Neural progenitor cell (in vitro differentiated cells): ENCODE data around the gene CCNG1. TPM values are rescaled to one million over a fixed set of nuclear protein-coding genes. Genes with fewer than 3 reads are reported as not detected.

Experiments used
- DNase-seq: peaks from one replicate; pipeline ENCODE4 v3.0.0-alpha.2; 2016; ENCODE audit warnings: low spot score
- H2AFZ ChIP-seq: fragments of 200-600 bp; sonication (generic); replicated peaks from 2 replicates; pipeline ENCODE4 v1.6.1; 2016; ENCODE audit warnings: antibody characterized with exemption
- H3F3A ChIP-seq: fragments of 200-600 bp; sonication (generic); 2 replicates; pipeline ENCODE4 v1.6.1; 2016; ENCODE audit warnings: antibody characterized with exemption, low read depth
- H3K27ac ChIP-seq: fragments of 200-600 bp; sonication (generic); 2 replicates; pipeline ENCODE4 v1.5.1; 2016; ENCODE audit warnings: mild to moderate bottlenecking
- H3K27me3 ChIP-seq: fragments of 200-600 bp; sonication (generic); 2 replicates; pipeline ENCODE4 v1.6.1; 2016; ENCODE audit warnings: mild to moderate bottlenecking, moderate library complexity
- H3K36me3 ChIP-seq: fragments of 200-600 bp; sonication (generic); 2 replicates; pipeline ENCODE4 v1.5.1; 2016
- H3K4me1 ChIP-seq: fragments of 200-600 bp; sonication (generic); 2 replicates; pipeline ENCODE4 v1.6.1; 2016; ENCODE audit warnings: mixed run types
- H3K4me2 ChIP-seq: fragments of 200-600 bp; sonication (generic); 2 replicates; pipeline ENCODE4 v1.6.1; 2016
- H3K4me3 ChIP-seq: fragments of 200-600 bp; sonication (generic); 2 replicates; pipeline ENCODE4 v1.5.1; 2016
- H3K79me2 ChIP-seq: fragments of 200-600 bp; sonication (generic); 2 replicates; pipeline ENCODE4 v1.6.1; 2016; ENCODE audit warnings: low read depth
- H3K9ac ChIP-seq: fragments of 200-600 bp; sonication (generic); 2 replicates; pipeline ENCODE4 v1.6.1; 2016
- H3K9me3 ChIP-seq: fragments of 200-600 bp; sonication (generic); 2 replicates; pipeline ENCODE4 v1.5.1; 2016; ENCODE audit warnings: low read depth
- H4K20me1 ChIP-seq: fragments of 200-600 bp; sonication (generic); 2 replicates; pipeline ENCODE4 v1.6.1; 2016; ENCODE audit warnings: low read depth
- H3K27ac Mint-ChIP-seq: 3 replicates; pipeline ENCODE4 v1.8.0; 2021; ENCODE audit warnings: mixed read lengths
- H3K27me3 Mint-ChIP-seq: 2 replicates; pipeline ENCODE4 v1.8.0; 2022; ENCODE audit warnings: low read depth, mild to moderate bottlenecking, inconsistent platforms, moderate library complexity, mixed read lengths; ENCODE audit not compliant: insufficient read depth
- H3K36me3 Mint-ChIP-seq: 3 replicates; pipeline ENCODE4 v1.8.0; 2021; ENCODE audit warnings: mixed read lengths
- H3K4me1 Mint-ChIP-seq: 3 replicates; pipeline ENCODE4 v1.8.0; 2021; ENCODE audit warnings: mixed read lengths
- H3K4me3 Mint-ChIP-seq: 3 replicates; pipeline ENCODE4 v1.8.0; 2021; ENCODE audit warnings: mild to moderate bottlenecking, moderate library complexity, mixed read lengths
- H3K9me3 Mint-ChIP-seq: 3 replicates; pipeline ENCODE4 v1.8.0; 2020; ENCODE audit warnings: mixed read lengths
- EZH2 ChIP-seq: fragments of 200-600 bp; sonication (generic); IDR thresholded peaks from 2 replicates; pipeline ENCODE4 v1.6.1; 2017; ENCODE audit warnings: antibody characterized with exemption, mild to moderate bottlenecking, moderate library complexity
- EZH2phosphoT487 ChIP-seq: fragments of 200-600 bp; sonication (generic); IDR thresholded peaks from 2 replicates; pipeline ENCODE4 v1.6.1; 2017; ENCODE audit warnings: antibody characterized with exemption
- total RNA-seq: library from RNA; depleted of rRNA; stranded (reverse); fragments of >200 nt; gene quantifications from 2 replicates; pipeline ENCODE4 v1.2.3, GENCODE V29; 2015; ENCODE audit warnings: low replicate concordance
- TF ChIP-seq, protein P1 (sequence below): fragments of 200-600 bp; sonication (generic); IDR thresholded peaks from 2 replicates; pipeline ENCODE4 v1.5.1; 2017; ENCODE audit warnings: antibody characterized with exemption, mild to moderate bottlenecking

The CCNG1 gene
- total RNA-seq, 1 donor from 2014 or later, result 933 TPM

DNA sequence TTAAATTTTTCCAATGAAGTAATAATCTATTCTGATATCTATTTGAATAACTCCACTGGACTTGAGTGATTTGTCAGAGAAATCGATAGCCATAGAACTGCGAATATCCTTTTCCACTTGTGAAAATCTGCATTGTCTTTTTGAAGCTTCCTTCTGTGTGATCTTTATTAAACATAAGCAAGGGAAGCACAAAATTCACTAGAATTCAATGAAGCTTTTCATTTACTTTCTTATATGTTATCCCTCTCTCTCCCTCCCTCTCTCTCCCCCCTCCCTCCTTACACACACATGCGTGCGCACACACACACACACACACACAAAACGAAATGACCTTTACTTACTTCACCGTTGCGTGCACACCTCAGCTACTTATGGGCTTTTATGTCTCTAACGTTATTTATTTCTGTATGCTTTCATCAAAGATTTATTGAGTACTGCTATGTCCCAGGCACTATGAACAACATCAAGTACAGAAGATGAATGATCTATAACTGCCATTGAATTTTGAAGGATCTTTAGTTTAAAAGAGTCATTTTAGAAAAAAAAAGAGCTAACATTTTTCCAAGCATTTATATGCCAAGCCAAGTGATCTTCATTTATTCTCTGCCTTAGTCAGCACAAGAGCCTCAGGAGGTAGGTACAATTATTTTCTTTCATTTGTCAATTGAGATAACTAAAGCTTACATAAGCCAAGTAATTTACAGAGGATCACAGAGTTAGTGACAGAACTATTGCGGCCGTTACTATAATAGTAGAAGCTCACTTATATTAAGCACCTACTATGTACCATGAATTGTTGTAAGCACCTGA, 32.8 kb upstream of the CCNG1 start:
- Histone ChIP-seq H4K20me1 (no peaks in the 10 kb centered on the region), H3F3A (no peaks in the 10 kb centered on the region), H3K4me1 (no peaks in the 10 kb centered on the region), H3K4me3 (no peak overlapping the region), H3K9me3 (no peaks in the 10 kb centered on the region), H3K9ac (no peak overlapping the region), H3K36me3 (no peaks in the 10 kb centered on the region), H3K27me3 (no peaks in the 10 kb centered on the region), H3K79me2 (no peaks in the 10 kb centered on the region), H3K4me2 (no peak overlapping the region), H2AFZ (no peak overlapping the region), H3K27ac (no peak overlapping the region)
- H3K4me3 Mint-ChIP-seq, result no peak overlapping the region
- no peak for DNase-seq
- no peaks in the 10 kb centered on the region for H3K27me3 Mint-ChIP-seq
- TF ChIP-seq, protein P1, sequence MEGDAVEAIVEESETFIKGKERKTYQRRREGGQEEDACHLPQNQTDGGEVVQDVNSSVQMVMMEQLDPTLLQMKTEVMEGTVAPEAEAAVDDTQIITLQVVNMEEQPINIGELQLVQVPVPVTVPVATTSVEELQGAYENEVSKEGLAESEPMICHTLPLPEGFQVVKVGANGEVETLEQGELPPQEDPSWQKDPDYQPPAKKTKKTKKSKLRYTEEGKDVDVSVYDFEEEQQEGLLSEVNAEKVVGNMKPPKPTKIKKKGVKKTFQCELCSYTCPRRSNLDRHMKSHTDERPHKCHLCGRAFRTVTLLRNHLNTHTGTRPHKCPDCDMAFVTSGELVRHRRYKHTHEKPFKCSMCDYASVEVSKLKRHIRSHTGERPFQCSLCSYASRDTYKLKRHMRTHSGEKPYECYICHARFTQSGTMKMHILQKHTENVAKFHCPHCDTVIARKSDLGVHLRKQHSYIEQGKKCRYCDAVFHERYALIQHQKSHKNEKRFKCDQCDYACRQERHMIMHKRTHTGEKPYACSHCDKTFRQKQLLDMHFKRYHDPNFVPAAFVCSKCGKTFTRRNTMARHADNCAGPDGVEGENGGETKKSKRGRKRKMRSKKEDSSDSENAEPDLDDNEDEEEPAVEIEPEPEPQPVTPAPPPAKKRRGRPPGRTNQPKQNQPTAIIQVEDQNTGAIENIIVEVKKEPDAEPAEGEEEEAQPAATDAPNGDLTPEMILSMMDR, result no peak
- TF ChIP-seq EZH2phosphoT487, result no peak
- no peak for TF ChIP-seq EZH2
- no peaks in the 10 kb centered on the region for H3K36me3 Mint-ChIP-seq
- peaks cover 5% of the 10 kb centered on the region for H3K4me1 Mint-ChIP-seq
- H3K27ac Mint-ChIP-seq, result no peak overlapping the region
- no peaks in the 10 kb centered on the region for H3K9me3 Mint-ChIP-seq

DNA sequence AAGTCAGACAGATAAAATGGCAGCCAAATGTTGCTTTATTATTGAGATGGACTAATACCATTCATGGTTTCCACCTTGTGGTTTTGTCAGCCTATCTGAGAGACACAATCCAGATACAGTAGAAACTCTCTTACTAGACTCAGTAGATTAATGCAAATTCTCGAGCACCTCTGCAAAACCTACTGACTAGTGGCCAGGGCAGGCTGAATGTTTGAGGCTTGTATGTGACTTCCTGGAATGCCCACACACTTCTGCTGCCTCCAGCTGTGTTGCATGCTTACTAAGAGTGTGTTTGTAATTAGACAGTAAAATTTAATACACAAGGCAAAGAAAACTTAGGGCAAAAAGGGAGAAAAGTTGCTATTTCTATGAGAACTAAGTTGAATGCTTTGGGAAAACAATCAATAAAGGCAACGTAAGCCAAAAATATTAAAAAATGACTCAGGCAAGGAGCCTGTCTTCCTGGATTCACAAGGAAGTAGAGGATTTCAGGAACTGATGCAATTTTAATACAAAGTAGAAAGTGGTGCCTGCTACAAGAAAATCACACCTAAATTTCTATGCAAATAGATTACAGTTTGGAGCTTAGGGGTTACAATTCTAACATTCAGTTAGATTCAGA, 30.2 kb upstream of the CCNG1 start:
- no peak overlapping the region for H3K27ac ChIP-seq
- no peak overlapping the region for H3K27ac Mint-ChIP-seq

DNA sequence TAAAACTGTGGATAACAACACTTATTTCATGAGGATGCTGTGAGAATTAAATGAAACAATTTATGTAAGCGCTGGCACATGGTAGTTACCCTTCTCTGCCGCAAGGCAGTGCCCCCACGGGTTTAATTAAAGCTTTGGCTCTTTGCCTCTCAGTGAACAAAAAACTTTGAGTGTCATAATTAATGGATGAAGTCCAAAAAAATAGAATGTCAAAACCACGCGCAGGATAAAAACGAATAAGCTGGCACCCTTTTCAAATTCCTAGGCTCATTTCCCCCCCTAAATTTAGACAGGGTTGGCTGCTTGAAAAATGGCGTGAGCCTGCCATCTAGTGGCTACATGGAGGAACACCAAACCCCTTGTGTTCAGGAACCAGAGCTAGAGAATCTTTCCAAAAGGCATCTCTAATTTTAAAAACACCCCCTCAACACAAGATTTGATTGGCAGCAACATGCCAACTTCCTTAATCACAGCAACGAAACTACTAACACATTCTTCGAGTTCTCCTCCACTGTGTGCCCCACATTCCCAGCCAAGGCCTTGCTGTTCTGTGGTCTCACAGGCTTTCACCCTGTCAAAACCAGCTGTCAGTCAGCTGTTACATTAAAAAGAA, 29.0 kb upstream of the CCNG1 start:
- peak; percentile 62 for DNase-seq
- H3K4me2 ChIP-seq, result peak overlapping the region; percentile 44

More for the DNA sequence above, 30.2 kb upstream of the CCNG1 start:
- no peak overlapping the region for H3K4me3 Mint-ChIP-seq
- no peak for DNase-seq
- no peak for TF ChIP-seq EZH2phosphoT487
- TF ChIP-seq, protein P1, result no peak
- TF ChIP-seq EZH2, result no peak
- H3K27me3 ChIP-seq, result no peaks in the 10 kb centered on the region
- H3K4me1 ChIP-seq, result no peaks in the 10 kb centered on the region
- H3K9me3 ChIP-seq, result no peaks in the 10 kb centered on the region
- H3K4me2 ChIP-seq, result no peak overlapping the region
- H3K79me2 ChIP-seq, result no peaks in the 10 kb centered on the region
- no peaks in the 10 kb centered on the region for H3K36me3 ChIP-seq
- H3K4me1 Mint-ChIP-seq, result peaks cover 5% of the 10 kb centered on the region
- H3K27me3 Mint-ChIP-seq, result no peaks in the 10 kb centered on the region
- H3K9me3 Mint-ChIP-seq, result no peaks in the 10 kb centered on the region
- no peak overlapping the region for H3K9ac ChIP-seq
- H3F3A ChIP-seq, result no peaks in the 10 kb centered on the region
- no peaks in the 10 kb centered on the region for H3K36me3 Mint-ChIP-seq
- no peaks in the 10 kb centered on the region for H4K20me1 ChIP-seq
- no peak overlapping the region for H3K4me3 ChIP-seq
- no peak overlapping the region for H2AFZ ChIP-seq

More for the DNA sequence above, 29.0 kb upstream of the CCNG1 start:
- no peak overlapping the region for H3K9ac ChIP-seq
- no peaks in the 10 kb centered on the region for H3F3A ChIP-seq
- H3K9me3 ChIP-seq, result no peaks in the 10 kb centered on the region
- Mint-ChIP-seq H3K27me3 (no peaks in the 10 kb centered on the region), H3K4me3 (no peak overlapping the region), H3K27ac (no peak overlapping the region), H3K36me3 (no peaks in the 10 kb centered on the region), H3K4me1 (peaks cover 5% of the 10 kb centered on the region), H3K9me3 (no peaks in the 10 kb centered on the region)
- H2AFZ ChIP-seq, result peak overlapping the region; percentile 64
- H3K27ac ChIP-seq, result no peak overlapping the region
- H3K79me2 ChIP-seq, result no peaks in the 10 kb centered on the region
- TF ChIP-seq EZH2phosphoT487, result no peak
- TF ChIP-seq, protein P1, result peak; percentile 94
- no peaks in the 10 kb centered on the region for H4K20me1 ChIP-seq
- no peaks in the 10 kb centered on the region for H3K27me3 ChIP-seq
- H3K4me1 ChIP-seq, result no peaks in the 10 kb centered on the region
- H3K4me3 ChIP-seq, result no peak overlapping the region
- H3K36me3 ChIP-seq, result no peaks in the 10 kb centered on the region
